HepG2 (cell line): ENCODE measurements around the gene KIF22. TPM values are rescaled to one million over a fixed set of nuclear protein-coding genes. Genes with fewer than 3 reads are reported as not detected.

Source experiments
- ARID2 ChIP-seq: sonication (generic); formaldehyde crosslinking; IDR thresholded peaks from 2 replicates; pipeline ENCODE4 v1.8.1; 2022; ENCODE audit warnings: mild to moderate bottlenecking, missing genetic modification reagents, borderline replicate concordance
- CBX2 ChIP-seq, 2 experiments: fragments of 200-600 bp in 1 of 2; sonication (generic); formaldehyde crosslinking in 1 of 2; IDR thresholded peaks; 2 replicates each; pipeline versions ENCODE4 v1.7.0 to v1.8.1; 2018 to 2022; ENCODE audit warnings: low read depth in 2 of 2, low read length in 1 of 2, mild to moderate bottlenecking in 1 of 2, missing genetic modification reagents in 1 of 2
- CREB1 ChIP-seq, 2 experiments: fragments of 450-650 bp in 1 of 2; IDR thresholded peaks; 2 replicates each; pipeline ENCODE4 v1.6.1; 2016 to 2017; ENCODE audit warnings: control low read depth in 1 of 2, mild to moderate bottlenecking in 1 of 2, missing compliant biosample characterization in 1 of 2, missing genetic modification characterization in 1 of 2
- HOXA9 ChIP-seq: sonication (generic); formaldehyde crosslinking; IDR thresholded peaks from 2 replicates; pipeline ENCODE4 v1.8.1; 2022; ENCODE audit warnings: missing genetic modification reagents, mild to moderate bottlenecking, moderate library complexity, borderline replicate concordance
- IKZF1 ChIP-seq: fragments of 450-650 bp; IDR thresholded peaks from 2 replicates; pipeline ENCODE4 v1.7.1; 2016
- JARID2 ChIP-seq: sonication (generic); formaldehyde crosslinking; IDR thresholded peaks from 2 replicates; pipeline ENCODE4 v1.8.1; 2023; ENCODE audit warnings: missing genetic modification reagents, inconsistent platforms; ENCODE audit not compliant: insufficient replicate concordance
- JUNB ChIP-seq: sonication (generic); formaldehyde crosslinking; IDR thresholded peaks from 2 replicates; pipeline ENCODE4 v1.8.0; 2022; ENCODE audit warnings: missing genetic modification reagents, mild to moderate bottlenecking, borderline replicate concordance
- PRDM15 ChIP-seq: sonication (generic); formaldehyde crosslinking; IDR thresholded peaks from 2 replicates; pipeline ENCODE4 v1.4.0; 2020; ENCODE audit warnings: missing genetic modification reagents
- TBX2 ChIP-seq: sonication (generic); formaldehyde crosslinking; IDR thresholded peaks from 2 replicates; pipeline ENCODE4 v1.5.0; 2020; ENCODE audit warnings: missing genetic modification reagents, mild to moderate bottlenecking, borderline replicate concordance
- ZC3H4 ChIP-seq: sonication (generic); formaldehyde crosslinking; IDR thresholded peaks from 2 replicates; pipeline ENCODE4 v1.4.0; 2020; ENCODE audit warnings: missing genetic modification reagents, borderline replicate concordance
- ZNF256 ChIP-seq: sonication (generic); formaldehyde crosslinking; conservative IDR thresholded peaks from 2 replicates; pipeline ENCODE4 v1.4.0; 2020; ENCODE audit warnings: missing genetic modification reagents
- ZNF501 ChIP-seq: sonication (generic); formaldehyde crosslinking; IDR thresholded peaks from 2 replicates; pipeline ENCODE4 v1.5.1; 2020; ENCODE audit warnings: mild to moderate bottlenecking, moderate library complexity, missing genetic modification reagents
- ZNF720 ChIP-seq: sonication (generic); formaldehyde crosslinking; IDR thresholded peaks from 2 replicates; pipeline ENCODE4 v1.4.0; 2020; ENCODE audit warnings: missing genetic modification reagents
- polyA plus RNA-seq, 8 experiments: library from polyadenylated mRNA; depleted of rRNA in 3 of 8; stranded (reverse) in 7 of 8; unstranded in 1 of 8; fragments of >200 nt; fragmentation: Illumina TruSeq in 4 of 8; extraction: Trizol in 4 of 8; gene quantifications; 2 replicates each; pipeline versions ENCODE4 v1.2.1 to v1.2.3, GENCODE V29; 2011 to 2016; ENCODE audit warnings: low read depth in 4 of 8, missing spikeins in 1 of 8, mixed read lengths in 1 of 8; ENCODE audit not compliant: insufficient read depth in 1 of 8
- total RNA-seq, 5 experiments: library from RNA; depleted of rRNA; stranded (reverse); fragments of >200 nt; fragmentation: Illumina TruSeq; extraction: Trizol; gene quantifications; 2 replicates each; pipeline ENCODE4 v1.2.3, GENCODE V29; 2016; ENCODE audit warnings: low read depth in 1 of 5
- TF ChIP-seq, protein P1 (sequence below): sonication (generic); formaldehyde crosslinking; IDR thresholded peaks from 2 replicates; pipeline ENCODE4 v1.5.0; 2020; ENCODE audit warnings: mild to moderate bottlenecking, missing genetic modification reagents, borderline replicate concordance
- TF ChIP-seq, protein P2 (sequence below): IDR thresholded peaks from 2 replicates; pipeline ENCODE4 v1.6.1; 2018; ENCODE audit warnings: missing genetic modification reagents

Gene KIF22
- total and polyA plus RNA-seq, 2 of the 13 experiments (the other 11 are each of a cell fraction or from before 2014, with no cell fraction given) = 95.8 to 118 TPM

GRCh38 chr16:29811170-29811895 lies 20.8 kb downstream of the KIF22 start (continued):
- TF ChIP-seq, protein P1, sequence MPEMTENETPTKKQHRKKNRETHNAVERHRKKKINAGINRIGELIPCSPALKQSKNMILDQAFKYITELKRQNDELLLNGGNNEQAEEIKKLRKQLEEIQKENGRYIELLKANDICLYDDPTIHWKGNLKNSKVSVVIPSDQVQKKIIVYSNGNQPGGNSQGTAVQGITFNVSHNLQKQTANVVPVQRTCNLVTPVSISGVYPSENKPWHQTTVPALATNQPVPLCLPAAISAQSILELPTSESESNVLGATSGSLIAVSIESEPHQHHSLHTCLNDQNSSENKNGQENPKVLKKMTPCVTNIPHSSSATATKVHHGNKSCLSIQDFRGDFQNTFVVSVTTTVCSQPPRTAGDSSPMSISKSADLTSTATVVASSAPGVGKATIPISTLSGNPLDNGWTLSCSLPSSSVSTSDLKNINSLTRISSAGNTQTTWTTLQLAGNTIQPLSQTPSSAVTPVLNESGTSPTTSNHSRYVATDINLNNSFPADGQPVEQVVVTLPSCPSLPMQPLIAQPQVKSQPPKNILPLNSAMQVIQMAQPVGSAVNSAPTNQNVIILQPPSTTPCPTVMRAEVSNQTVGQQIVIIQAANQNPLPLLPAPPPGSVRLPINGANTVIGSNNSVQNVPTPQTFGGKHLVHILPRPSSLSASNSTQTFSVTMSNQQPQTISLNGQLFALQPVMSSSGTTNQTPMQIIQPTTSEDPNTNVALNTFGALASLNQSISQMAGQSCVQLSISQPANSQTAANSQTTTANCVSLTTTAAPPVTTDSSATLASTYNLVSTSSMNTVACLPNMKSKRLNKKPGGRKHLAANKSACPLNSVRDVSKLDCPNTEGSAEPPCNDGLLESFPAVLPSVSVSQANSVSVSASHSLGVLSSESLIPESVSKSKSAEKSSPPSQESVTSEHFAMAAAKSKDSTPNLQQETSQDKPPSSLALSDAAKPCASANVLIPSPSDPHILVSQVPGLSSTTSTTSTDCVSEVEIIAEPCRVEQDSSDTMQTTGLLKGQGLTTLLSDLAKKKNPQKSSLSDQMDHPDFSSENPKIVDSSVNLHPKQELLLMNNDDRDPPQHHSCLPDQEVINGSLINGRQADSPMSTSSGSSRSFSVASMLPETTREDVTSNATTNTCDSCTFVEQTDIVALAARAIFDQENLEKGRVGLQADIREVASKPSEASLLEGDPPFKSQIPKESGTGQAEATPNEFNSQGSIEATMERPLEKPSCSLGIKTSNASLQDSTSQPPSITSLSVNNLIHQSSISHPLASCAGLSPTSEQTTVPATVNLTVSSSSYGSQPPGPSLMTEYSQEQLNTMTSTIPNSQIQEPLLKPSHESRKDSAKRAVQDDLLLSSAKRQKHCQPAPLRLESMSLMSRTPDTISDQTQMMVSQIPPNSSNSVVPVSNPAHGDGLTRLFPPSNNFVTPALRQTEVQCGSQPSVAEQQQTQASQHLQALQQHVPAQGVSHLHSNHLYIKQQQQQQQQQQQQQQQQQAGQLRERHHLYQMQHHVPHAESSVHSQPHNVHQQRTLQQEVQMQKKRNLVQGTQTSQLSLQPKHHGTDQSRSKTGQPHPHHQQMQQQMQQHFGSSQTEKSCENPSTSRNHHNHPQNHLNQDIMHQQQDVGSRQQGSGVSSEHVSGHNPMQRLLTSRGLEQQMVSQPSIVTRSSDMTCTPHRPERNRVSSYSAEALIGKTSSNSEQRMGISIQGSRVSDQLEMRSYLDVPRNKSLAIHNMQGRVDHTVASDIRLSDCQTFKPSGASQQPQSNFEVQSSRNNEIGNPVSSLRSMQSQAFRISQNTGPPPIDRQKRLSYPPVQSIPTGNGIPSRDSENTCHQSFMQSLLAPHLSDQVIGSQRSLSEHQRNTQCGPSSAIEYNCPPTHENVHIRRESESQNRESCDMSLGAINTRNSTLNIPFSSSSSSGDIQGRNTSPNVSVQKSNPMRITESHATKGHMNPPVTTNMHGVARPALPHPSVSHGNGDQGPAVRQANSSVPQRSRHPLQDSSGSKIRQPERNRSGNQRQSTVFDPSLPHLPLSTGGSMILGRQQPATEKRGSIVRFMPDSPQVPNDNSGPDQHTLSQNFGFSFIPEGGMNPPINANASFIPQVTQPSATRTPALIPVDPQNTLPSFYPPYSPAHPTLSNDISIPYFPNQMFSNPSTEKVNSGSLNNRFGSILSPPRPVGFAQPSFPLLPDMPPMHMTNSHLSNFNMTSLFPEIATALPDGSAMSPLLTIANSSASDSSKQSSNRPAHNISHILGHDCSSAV (CRISPR knock-in tag) = no peak
- no peak for TF ChIP-seq JUNB
- no peak; the same call in 1 of the 2 replicates for TF ChIP-seq ZNF720 (CRISPR knock-in tag)
- TF ChIP-seq ZC3H4 = peak; percentile 87; the same call in 1 of the 2 replicates
- TF ChIP-seq IKZF1 = no peak
- peak; percentile 76; the same call in 1 of the 2 replicates for TF ChIP-seq ZNF501 (CRISPR knock-in tag)
- no peak for TF ChIP-seq ZNF256 (CRISPR knock-in tag)
- TF ChIP-seq ARID2 (CRISPR knock-in tag) = no peak
- TF ChIP-seq, protein P2, sequence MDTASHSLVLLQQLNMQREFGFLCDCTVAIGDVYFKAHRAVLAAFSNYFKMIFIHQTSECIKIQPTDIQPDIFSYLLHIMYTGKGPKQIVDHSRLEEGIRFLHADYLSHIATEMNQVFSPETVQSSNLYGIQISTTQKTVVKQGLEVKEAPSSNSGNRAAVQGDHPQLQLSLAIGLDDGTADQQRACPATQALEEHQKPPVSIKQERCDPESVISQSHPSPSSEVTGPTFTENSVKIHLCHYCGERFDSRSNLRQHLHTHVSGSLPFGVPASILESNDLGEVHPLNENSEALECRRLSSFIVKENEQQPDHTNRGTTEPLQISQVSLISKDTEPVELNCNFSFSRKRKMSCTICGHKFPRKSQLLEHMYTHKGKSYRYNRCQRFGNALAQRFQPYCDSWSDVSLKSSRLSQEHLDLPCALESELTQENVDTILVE = 0 out of 2 replicates have a peak, but pooled peaks have one; percentile 53
- TF ChIP-seq CREB1 (IDR thresholded peaks at IDR 0.05) = no peak
- no peak for TF ChIP-seq CREB1 (CRISPR knock-in tag; IDR thresholded peaks at IDR 0.05)
- peak; percentile 86 for TF ChIP-seq TBX2 (CRISPR knock-in tag)
- no peak for TF ChIP-seq HOXA9 (CRISPR knock-in tag)
- TF ChIP-seq CBX2 (IDR thresholded peaks at IDR 0.05; ENCODE audit: low read depth, low read length) = no peak
- TF ChIP-seq CBX2 (CRISPR knock-in tag; IDR thresholded peaks at IDR 0.05; ENCODE audit: low read depth) = no peak
- TF ChIP-seq JARID2 (CRISPR knock-in tag) = no peak
- TF ChIP-seq PRDM15 (CRISPR knock-in tag) = no peak
